Jurkat, Clone E6-1 (cell line): ENCODE measurements around the gene STMN3.
"Not testable (repeated sequence)": the region's sequence is repeated elsewhere in the genome, so short reads cannot be mapped to it uniquely, and the experiment has no call there.

Source experiments
- DNase-seq: peaks from one replicate; pipeline ENCODE4 v3.0.0-alpha.2; 2011; ENCODE audit warnings: low read depth, low spot score
- H3K4me3 ChIP-seq: 2 replicates; pipeline ENCODE4 v1.5.1; 2011; ENCODE audit warnings: mild to moderate bottlenecking, low read length, control low read depth, moderate library complexity

Gene STMN3

GRCh38 chr20:63642527-63643247 lies 10.5 kb downstream of the STMN3 start:
- H3K4me3 ChIP-seq = no peak overlapping the region
- DNase-seq = no peak

- DNase-seq = peak; percentile 90
- no peak overlapping the region for H3K4me3 ChIP-seq
Observed at GRCh38 chr20:63641792-63642523, 11.3 kb downstream of the STMN3 start.

- DNase-seq = no peak
- no peak overlapping the region for H3K4me3 ChIP-seq
Observed at GRCh38 chr20:63641146-63641791, 12.0 kb downstream of the STMN3 start.

- not testable (repeated sequence) for H3K4me3 ChIP-seq, DNase-seq
Observed at GRCh38 chr20:63640686-63641085, 12.5 kb downstream of the STMN3 start.

- no peak for DNase-seq
- H3K4me3 ChIP-seq = no peak overlapping the region
Observed at GRCh38 chr20:63640086-63640485, 13.1 kb downstream of the STMN3 start.

- H3K4me3 ChIP-seq = peak overlapping the region; percentile 11; the same call in 1 of the 2 replicates
- DNase-seq = peak; percentile 75
Observed at GRCh38 chr20:63639093-63639975, 13.9 kb downstream of the STMN3 start.

GRCh38 chr20:63636752-63637628 lies 16.2 kb downstream of the STMN3 start:
- no peak for DNase-seq
- H3K4me3 ChIP-seq = no peak overlapping the region

GRCh38 chr20:63635431-63636141 lies 17.6 kb downstream of the STMN3 start:
- peak overlapping the region; percentile 39 for H3K4me3 ChIP-seq
- peak; percentile 93 for DNase-seq

GRCh38 chr20:63633732-63634131 lies 19.5 kb downstream of the STMN3 start:
- DNase-seq = no peak

GRCh38 chr20:63631426-63631825 lies 21.8 kb downstream of the STMN3 start:
- H3K4me3 ChIP-seq, DNase-seq: not testable (repeated sequence)

More at GRCh38 chr20:63633732-63634131, 19.5 kb downstream of the STMN3 start:
- H3K4me3 ChIP-seq = no peak overlapping the region

GRCh38 chr20:63630956-63631355 lies 22.3 kb downstream of the STMN3 start:
- DNase-seq, H3K4me3 ChIP-seq: not testable (repeated sequence)

GRCh38 chr20:63628246-63628975 lies 24.8 kb downstream of the STMN3 start:
- DNase-seq = peak; percentile 67
- peak overlapping the region; percentile 93 for H3K4me3 ChIP-seq

GRCh38 chr20:63627751-63628245 lies 25.4 kb downstream of the STMN3 start:
- no peak for DNase-seq
- H3K4me3 ChIP-seq = peak overlapping the region; percentile 93

GRCh38 chr20:63627129-63627750 lies 26.0 kb downstream of the STMN3 start:
- peak; percentile 86 for DNase-seq
- peak overlapping the region; percentile 93 for H3K4me3 ChIP-seq

- DNase-seq = peak; percentile 48
- H3K4me3 ChIP-seq = peak within 1 kb of the TSS; percentile 93
Observed at GRCh38 chr20:63626424-63627128, 26.6 kb downstream of the STMN3 start, which contains the start of gene GMEB2. Gene GMEB2, minus strand, starts transcription at chr20:63627101. Its CDS starts 7,704 bp downstream, at chr20:63619397.
